HG02938 (cell line): ENCODE data around the gene PLPP6.
A peak's percentile ranks its signal among the peaks of the same experiment; 100 is the strongest.

Experiments used
- ATAC-seq: cut with Tn5 transposase; IDR thresholded peaks from one replicate; pipeline ENCODE4 v1.9.1; 2021; ENCODE audit warnings: mild to moderate bottlenecking, moderate library complexity; ENCODE audit not compliant: unreplicated experiment

PLPP6 gene

DNA sequence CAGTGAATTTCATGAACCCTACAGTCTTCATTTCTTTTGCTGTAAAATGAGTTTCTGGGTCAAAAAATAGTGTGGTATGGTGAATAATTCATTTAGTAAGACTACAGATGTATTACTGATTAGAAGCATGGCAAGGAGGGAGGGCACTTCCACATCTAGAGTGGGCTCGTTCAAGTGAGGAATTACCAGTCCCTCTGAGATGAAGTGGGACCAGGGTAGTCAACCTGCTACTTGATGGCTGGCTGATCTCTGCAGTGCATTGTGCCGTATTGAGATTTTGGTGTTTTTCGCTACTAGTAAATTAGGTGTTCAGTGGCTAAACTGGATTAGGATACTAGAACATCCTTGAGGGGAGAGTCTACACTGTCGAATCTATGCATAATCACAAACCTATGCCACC lies 28.1 kb downstream of the PLPP6 start:
- peak; percentile 63 for ATAC-seq

DNA sequence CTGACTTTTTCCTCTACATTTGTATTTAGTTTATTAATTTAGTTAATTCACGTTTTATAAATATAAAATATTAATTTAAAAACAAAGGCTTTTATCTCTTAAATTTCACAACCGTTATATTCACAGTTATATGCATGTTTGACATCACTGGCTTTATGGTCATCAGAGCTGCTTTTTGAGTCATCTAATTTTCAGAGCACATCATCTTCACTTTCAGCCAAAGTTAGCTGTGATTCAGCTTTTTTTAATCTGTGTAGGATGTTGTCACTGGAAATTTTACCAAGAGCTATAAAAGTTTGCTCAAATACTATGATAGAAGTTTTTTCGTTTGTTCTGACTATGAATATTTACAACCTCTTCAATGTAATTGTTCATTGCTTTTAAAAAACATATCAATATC lies 29.7 kb downstream of the PLPP6 start:
- no peak for ATAC-seq

DNA sequence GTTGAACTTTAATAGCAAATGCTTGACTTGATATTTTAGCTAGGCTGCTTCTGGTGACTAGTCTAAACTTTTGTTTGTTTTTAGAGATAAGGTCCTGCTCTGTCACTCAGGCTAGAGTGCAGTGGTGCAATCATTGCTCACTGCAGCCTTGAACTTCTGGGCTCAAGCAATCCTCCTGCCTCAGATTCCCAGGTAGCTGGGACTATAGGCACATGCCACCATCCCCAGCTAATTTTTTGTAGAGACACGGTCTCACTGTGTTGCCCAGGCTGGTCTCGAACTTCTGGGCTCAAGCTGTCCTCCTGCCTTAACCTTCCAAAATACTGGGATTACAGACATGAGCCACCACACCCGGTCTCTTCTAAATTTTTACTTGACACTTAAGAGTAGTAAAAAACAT lies 38.0 kb downstream of the PLPP6 start:
- ATAC-seq = no peak

DNA sequence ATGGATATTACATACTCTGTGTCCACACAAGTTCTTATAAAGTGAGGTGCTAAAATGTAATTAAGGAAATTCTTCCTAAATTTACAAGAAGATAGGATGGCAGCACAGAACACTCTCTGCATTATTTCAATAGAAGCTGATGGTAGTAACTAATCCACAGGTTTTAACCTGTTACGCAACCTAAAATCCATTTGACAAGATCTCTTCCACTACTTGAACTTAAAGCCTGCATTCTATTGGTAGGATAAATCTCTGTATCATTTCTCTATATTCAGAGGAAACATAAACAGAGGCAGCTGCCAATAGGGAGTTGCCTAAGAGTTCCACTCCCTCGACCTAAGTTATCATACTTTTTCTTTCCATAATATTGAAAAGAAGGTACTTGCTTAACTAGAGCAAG lies 38.8 kb downstream of the PLPP6 start:
- ATAC-seq = no peak

DNA sequence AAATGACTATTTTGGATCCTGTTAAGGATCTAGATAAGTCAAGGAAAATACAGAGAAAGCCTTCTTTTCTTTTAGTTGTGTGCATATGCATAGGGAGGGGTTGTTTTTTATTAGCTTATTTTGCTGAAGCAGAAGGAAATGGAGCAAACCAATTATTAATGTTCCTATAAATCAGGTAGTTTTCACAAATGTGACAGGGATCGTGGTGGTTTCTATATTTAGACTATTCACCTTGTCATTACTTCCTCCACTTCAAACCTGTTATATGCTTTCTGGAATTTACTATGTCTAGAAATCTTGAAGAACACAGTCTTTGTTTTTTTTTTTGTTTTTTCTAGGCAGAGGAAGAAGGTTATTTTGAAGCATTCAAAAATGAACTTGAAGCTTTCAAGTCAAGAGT lies 39.4 kb downstream of the PLPP6 start:
- ATAC-seq = no peak

DNA sequence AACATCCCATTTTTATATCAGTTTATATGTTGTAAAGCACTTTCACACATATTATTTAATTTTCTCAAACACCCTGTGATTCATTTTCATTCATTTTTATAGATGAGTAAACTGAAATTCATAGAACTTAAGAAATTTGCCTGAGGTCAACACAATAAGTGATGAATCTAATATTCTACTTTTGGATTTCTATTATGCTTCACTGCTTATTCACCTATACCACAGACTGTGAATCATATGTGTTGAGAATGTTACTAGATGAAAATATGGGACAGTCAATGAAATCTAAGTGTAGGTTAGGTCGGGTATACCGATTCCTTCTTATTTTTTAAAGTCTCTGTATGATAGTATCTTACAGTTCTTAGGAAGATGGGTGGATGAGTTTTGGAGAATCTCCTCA lies 42.0 kb downstream of the PLPP6 start:
- no peak for ATAC-seq

DNA sequence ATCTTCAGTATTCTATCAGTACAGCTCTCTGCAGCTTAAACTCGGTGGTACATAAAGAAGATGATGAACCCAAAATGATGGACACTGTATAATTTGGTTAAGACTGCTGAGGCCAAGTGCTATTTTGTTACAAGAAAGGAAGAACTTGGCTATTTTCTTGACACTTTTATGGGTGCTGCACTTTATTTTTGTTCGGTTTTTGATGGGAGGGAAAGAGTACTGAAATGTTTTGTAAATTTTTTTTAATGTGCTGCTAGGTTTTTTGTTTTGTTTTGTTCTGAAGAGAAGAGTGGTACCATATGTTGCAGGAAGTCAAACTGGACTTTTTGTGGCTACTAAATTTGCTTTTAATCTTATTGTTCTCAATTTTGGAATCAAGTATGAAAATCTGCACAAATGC lies 43.9 kb downstream of the PLPP6 start:
- no peak for ATAC-seq

DNA sequence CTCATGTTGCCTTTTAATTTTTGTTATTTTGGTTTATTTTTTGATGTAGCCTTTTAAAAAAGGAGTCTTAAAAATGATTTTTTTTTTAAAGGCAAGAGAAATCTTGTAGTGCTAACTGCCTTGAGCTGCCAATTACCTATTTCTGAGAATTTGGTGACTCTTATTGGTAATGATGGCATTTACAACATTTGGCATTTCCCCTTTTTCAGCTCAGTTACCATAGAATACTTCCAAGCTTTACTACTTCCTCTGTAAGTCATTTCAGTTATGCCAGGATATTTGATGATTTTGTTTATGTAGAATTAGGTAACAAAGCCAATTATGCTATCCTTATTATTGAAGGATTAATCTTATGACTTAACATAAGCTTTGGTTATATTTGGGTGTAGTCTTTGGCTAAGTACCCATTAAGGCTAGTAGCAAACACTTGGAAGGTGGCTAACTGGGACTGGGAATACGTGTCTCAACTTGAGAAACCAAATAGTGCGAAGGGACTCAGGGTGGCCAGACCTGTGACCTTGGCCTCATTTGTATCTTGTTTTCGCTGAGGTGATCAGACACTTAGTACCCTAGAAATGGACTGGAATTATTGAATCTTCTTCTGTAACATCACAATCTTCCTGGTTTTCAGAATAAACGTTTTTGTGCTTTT lies 45.0 kb downstream of the PLPP6 start:
- no peak for ATAC-seq

DNA sequence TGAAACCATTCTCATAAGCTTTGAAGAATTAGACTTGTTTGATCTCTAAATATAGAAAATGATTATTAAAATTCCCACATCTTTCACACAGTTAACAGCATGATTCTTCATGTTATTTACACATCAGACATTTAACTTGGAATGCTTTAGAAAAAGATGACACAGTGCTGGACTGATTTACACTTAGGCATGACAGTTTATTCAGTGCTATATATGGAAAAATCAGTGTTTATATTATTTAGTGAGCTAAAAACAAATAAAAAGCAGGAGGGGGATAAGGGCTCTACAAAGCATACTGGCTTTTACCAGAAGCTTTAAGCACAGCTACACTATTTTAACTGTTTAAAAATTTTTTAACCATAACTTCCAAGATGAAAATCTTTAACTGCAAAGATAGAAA lies 47.3 kb downstream of the PLPP6 start:
- no peak for ATAC-seq

DNA sequence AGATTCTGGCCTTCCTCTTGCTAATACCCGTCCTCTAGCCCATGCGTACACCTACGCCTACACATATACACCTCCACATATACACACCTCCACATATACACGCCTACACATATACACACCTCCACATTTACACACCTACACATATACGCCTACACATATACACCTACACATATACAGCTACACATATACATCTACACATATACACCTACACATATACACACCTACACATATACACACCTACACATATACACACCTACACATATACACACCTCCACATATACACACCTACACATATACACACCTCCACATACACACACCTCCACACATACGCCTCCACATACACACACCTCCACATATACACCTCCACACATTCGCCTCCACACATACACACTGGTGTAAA lies 51.8 kb downstream of the PLPP6 start:
- ATAC-seq = no peak

DNA sequence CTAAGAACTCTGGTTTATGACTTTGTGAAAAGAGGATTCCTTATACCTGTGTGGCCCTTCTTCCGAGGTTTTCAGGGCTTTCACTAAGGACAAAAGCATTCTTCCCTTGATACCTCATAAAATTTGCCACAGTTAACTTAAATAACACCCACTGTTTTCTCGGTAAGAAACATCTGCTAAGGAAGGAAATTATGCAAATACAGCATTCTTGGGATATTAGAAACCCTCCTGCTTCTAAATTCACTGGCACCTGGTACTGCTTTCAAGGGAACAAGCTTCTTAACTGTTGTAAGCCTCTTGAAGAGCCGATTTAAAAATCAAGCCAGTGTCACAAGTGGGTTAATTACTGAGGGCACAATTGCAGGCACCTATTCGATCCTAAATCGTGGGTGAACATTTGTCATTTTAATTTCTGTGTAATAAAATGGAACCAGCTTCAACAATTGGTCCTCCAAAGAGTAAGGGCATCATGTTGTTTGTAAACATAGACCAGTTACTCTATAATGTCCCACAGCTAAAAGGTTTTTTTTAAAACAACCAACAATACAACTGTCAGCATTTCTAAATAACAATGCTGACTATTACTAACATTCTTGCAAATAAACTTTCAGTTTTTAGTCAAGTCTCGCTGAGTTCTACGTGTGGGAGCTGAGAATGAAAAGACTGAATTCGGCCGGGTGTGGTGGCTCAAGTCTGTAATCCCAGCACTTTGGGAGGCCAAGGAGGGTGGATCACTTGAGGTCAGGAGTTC lies 52.3 kb downstream of the PLPP6 start:
- ATAC-seq = no peak
